PC-3 (cell line): ENCODE results near the gene ZNF74. TPM values are rescaled to one million over a fixed set of nuclear protein-coding genes. Genes with fewer than 3 reads are reported as not detected.

Experiments
- ATAC-seq: fragments of 200-7000 bp; cut with Tn5 transposase; 2 replicates; pipeline ENCODE4 v1.9.1; 2020; ENCODE audit warnings: mild to moderate bottlenecking, moderate library complexity
- BruUV-seq: library from RNA; stranded (reverse); fragments of 400-500 nt; replicated peaks from 2 replicates; lab custom pipeline; 2021; lab: Mats Ljungman, UMichigan
- CTCF ChIA-PET: fragments of 300-600 bp; sonication (Branson Sonifier 250); formaldehyde crosslinking; loops from one replicate; lab custom pipeline; 2022; ENCODE audit warnings: antibody characterized with exemption; lab: Charles Lee
- POLR2A ChIA-PET: fragments of 300-600 bp; sonication (Branson Sonifier 250); formaldehyde crosslinking; loops from one replicate; lab custom pipeline; 2022; ENCODE audit warnings: antibody characterized with exemption; ENCODE audit not compliant: unreplicated experiment; lab: Charles Lee
- DNase-seq: peaks from one replicate; pipeline ENCODE4 v3.0.0-alpha.2; 2015
- H2AFZ ChIP-seq: fragments of 300-600 bp; sonication (generic); 2 replicates; pipeline ENCODE4 v1.6.0; 2016; ENCODE audit warnings: antibody characterized with exemption, low read length
- H3F3A ChIP-seq: fragments of 300-600 bp; sonication (generic); one replicate; pipeline ENCODE4 v1.6.0; 2017; ENCODE audit warnings: antibody characterized with exemption, low read length, control low read depth, mild to moderate bottlenecking; ENCODE audit not compliant: unreplicated experiment
- H3K27ac ChIP-seq: fragments of 300-600 bp; sonication (generic); 2 replicates; pipeline ENCODE4 v1.5.1; 2016; ENCODE audit warnings: mild to moderate bottlenecking, low read length
- H3K27me3 ChIP-seq: fragments of 300-600 bp; sonication (generic); 2 replicates; pipeline ENCODE4 v1.6.1; 2016; ENCODE audit warnings: low read length, mixed read lengths
- H3K36me3 ChIP-seq: fragments of 300-600 bp; sonication (generic); 2 replicates; pipeline ENCODE4 v1.6.1; 2016; ENCODE audit warnings: low read depth, mixed run types, low read length, mixed read lengths
- H3K4me1 ChIP-seq: fragments of 300-600 bp; sonication (generic); 2 replicates; pipeline ENCODE4 v1.5.1; 2016; ENCODE audit warnings: low read length; ENCODE audit not compliant: insufficient read depth
- H3K4me2 ChIP-seq: fragments of 300-600 bp; sonication (generic); 2 replicates; pipeline ENCODE4 v1.6.0; 2016; ENCODE audit warnings: low read length
- H3K4me3 ChIP-seq: fragments of 300-600 bp; sonication (generic); 2 replicates; pipeline ENCODE4 v1.5.1; 2016; ENCODE audit warnings: mild to moderate bottlenecking, low read length, mixed read lengths
- H3K79me2 ChIP-seq: fragments of 300-600 bp; sonication (generic); 2 replicates; pipeline ENCODE4 v1.6.1; 2017; ENCODE audit warnings: low read length, mixed read lengths
- H3K9ac ChIP-seq: fragments of 300-600 bp; sonication (generic); 2 replicates; pipeline ENCODE4 v1.6.0; 2016; ENCODE audit warnings: mild to moderate bottlenecking, low read length
- H3K9me2 ChIP-seq: fragments of 300-600 bp; sonication (generic); replicated peaks from 2 replicates; pipeline ENCODE4 v1.6.1; 2016; ENCODE audit warnings: mixed run types, low read length, mixed read lengths
- H3K9me3 ChIP-seq: fragments of 300-600 bp; sonication (generic); 2 replicates; pipeline ENCODE4 v1.6.1; 2016; ENCODE audit warnings: low read length, mixed read lengths
- H4K20me1 ChIP-seq: fragments of 300-600 bp; sonication (generic); 2 replicates; pipeline ENCODE4 v1.6.1; 2016; ENCODE audit warnings: low read length, mixed read lengths
- EZH2 ChIP-seq: fragments of 300-600 bp; sonication (generic); IDR thresholded peaks from one replicate; pipeline ENCODE4 v1.6.1; 2017; ENCODE audit warnings: antibody characterized with exemption, mild to moderate bottlenecking, low read length; ENCODE audit not compliant: unreplicated experiment
- EZH2phosphoT487 ChIP-seq: fragments of 300-600 bp; sonication (generic); IDR thresholded peaks from 2 replicates; pipeline ENCODE4 v1.6.1; 2018; ENCODE audit warnings: mild to moderate bottlenecking, antibody characterized with exemption, low read length, borderline replicate concordance
- intact Hi-C: fragments of 100-400 bp; cut with micrococcal nuclease; formaldehyde crosslinking; loops from 2 replicates; pipeline ENCODE4 v1.9.0; 2023
- total RNA-seq: library from RNA; depleted of rRNA; stranded (reverse); fragments of >200 nt; gene quantifications from 2 replicates; pipeline ENCODE4 v1.2.3, GENCODE V29; 2014
- TF ChIP-seq, protein P1 (sequence below): fragments of 300-600 bp; sonication (generic); conservative IDR thresholded peaks from 2 replicates; pipeline ENCODE4 v1.5.1; 2017; ENCODE audit warnings: antibody characterized with exemption, low read depth, mild to moderate bottlenecking, low read length

Gene ZNF74
- total RNA-seq, 1 experiment from 2014 or later = 11.1 TPM

- Histone ChIP-seq H3K27ac (no peak overlapping the region), H3F3A (no peaks in the 10 kb centered on the region), H3K79me2 (no peaks in the 10 kb centered on the region), H2AFZ (no peak overlapping the region), H3K9ac (no peak overlapping the region), H3K27me3 (no peaks in the 10 kb centered on the region), H3K4me2 (no peak overlapping the region), H4K20me1 (no peaks in the 10 kb centered on the region), H3K4me1 (peaks cover 3% of the 10 kb centered on the region; the same call in 1 of the 2 replicates), H3K4me3 (no peak overlapping the region), H3K9me2 (no peaks in the 10 kb centered on the region), H3K9me3 (no peaks in the 10 kb centered on the region), H3K36me3 (no peaks in the 10 kb centered on the region)
- BruUV-seq = no TSS peak
- ATAC-seq = no peak
- no peak for DNase-seq
- intact Hi-C loops = no loop called here
- ChIA-PET CTCF (no interaction called here), POLR2A (no interaction called here)
- TF ChIP-seq, protein P1, sequence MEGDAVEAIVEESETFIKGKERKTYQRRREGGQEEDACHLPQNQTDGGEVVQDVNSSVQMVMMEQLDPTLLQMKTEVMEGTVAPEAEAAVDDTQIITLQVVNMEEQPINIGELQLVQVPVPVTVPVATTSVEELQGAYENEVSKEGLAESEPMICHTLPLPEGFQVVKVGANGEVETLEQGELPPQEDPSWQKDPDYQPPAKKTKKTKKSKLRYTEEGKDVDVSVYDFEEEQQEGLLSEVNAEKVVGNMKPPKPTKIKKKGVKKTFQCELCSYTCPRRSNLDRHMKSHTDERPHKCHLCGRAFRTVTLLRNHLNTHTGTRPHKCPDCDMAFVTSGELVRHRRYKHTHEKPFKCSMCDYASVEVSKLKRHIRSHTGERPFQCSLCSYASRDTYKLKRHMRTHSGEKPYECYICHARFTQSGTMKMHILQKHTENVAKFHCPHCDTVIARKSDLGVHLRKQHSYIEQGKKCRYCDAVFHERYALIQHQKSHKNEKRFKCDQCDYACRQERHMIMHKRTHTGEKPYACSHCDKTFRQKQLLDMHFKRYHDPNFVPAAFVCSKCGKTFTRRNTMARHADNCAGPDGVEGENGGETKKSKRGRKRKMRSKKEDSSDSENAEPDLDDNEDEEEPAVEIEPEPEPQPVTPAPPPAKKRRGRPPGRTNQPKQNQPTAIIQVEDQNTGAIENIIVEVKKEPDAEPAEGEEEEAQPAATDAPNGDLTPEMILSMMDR = no peak
- no peak for TF ChIP-seq EZH2
- no peak for TF ChIP-seq EZH2phosphoT487
Observed at GRCh38 chr22:20428496-20429253, 34.7 kb downstream of the ZNF74 start.

DNA sequence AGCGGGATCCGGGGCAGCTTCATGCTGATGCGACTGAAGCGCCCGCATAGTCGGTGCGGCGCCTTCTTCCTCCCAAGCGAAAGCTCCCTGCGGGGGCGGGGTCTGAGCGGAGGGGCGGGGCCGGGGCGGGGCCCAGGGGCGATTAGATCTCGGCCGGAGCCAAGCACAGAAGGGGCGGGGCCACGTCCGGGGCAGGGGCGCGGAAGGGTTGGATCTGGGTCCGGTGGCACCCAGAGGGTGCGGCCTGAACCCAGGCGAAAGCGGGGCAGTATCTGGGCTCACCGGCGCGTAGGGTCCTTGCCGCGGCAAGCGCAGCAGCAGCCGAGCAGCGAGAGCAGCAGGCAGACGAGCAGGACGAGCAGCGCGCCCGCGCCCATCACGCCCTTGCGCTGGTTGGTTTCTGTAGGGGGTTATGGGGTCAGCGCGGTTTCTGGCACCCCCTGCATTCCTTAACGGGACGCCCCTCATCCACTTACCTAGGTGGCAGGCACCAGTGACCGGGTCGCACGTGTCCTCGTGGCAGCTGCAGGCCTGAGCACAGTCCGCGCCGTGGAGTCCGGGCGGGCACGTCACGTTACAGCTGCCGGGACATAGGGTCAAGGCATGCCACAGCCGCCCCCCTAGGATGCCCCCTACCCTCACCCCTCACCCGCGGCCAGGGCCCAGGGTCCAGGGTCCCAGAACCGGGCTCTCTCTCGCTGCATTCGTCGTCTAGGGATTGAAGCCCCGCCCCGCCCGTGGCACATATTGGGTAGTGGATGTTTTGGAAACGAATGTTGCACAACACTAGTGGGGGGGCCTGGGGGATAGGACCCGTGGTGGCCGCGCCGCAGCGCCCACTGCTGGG lies 35.5 kb downstream of the ZNF74 start:
- no peak overlapping the region for H3K4me3 ChIP-seq
- H3F3A ChIP-seq = no peaks in the 10 kb centered on the region
- ChIA-PET POLR2A (no interaction called here), CTCF (no interaction called here)
- no peaks in the 10 kb centered on the region for H4K20me1 ChIP-seq
- BruUV-seq = no TSS peak
- no peak overlapping the region for H3K4me2 ChIP-seq
- no peaks in the 10 kb centered on the region for H3K9me2 ChIP-seq
- DNase-seq = no peak
- no peak overlapping the region for H3K27ac ChIP-seq
- H3K79me2 ChIP-seq = no peaks in the 10 kb centered on the region
- TF ChIP-seq, protein P1 = no peak
- TF ChIP-seq EZH2 (no peak), EZH2phosphoT487 (no peak)
- no peak overlapping the region for H2AFZ ChIP-seq
- peaks cover 3% of the 10 kb centered on the region; the same call in 1 of the 2 replicates for H3K4me1 ChIP-seq
- H3K36me3 ChIP-seq = no peaks in the 10 kb centered on the region
- no peak for ATAC-seq
- H3K9ac ChIP-seq = no peak overlapping the region
- H3K27me3 ChIP-seq = no peaks in the 10 kb centered on the region
- H3K9me3 ChIP-seq = no peaks in the 10 kb centered on the region
- intact Hi-C loops = no loop called here
